OCI-M2 (cell line): ENCODE data around the gene PEX3.
"Not testable (repeated sequence)": the region's sequence is repeated elsewhere in the genome, so short reads cannot be mapped to it uniquely, and the experiment has no call there.

Source experiments
- DNase-seq: peaks from one replicate; lab custom pipeline; 2025; ENCODE audit not compliant: unreplicated experiment; lab: John Stamatoyannopoulos, UW

Gene PEX3

DNA sequence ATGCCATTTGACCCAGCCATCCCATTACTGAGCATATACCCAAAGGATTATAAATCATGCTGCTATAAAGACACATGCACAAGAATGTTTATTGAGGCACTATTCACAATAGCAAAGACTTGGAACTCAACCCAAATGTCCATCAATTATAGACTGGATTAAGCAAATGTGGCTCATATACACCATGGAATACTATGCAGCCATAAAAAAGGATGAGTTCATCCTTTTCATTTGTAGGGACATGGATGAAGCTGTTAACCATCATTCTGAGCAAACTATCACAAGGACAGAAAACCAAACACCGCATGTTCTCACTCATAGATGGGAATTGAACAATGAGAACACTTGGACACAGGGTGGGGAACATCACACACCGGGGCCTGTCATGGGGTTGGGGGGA is 2.7 kb upstream of the PEX3 start:
- DNase-seq = not testable (repeated sequence)

- DNase-seq = no peak
Observed at GRCh38 chr6:143449082-143449713, 1.4 kb upstream of the PEX3 start.

DNA sequence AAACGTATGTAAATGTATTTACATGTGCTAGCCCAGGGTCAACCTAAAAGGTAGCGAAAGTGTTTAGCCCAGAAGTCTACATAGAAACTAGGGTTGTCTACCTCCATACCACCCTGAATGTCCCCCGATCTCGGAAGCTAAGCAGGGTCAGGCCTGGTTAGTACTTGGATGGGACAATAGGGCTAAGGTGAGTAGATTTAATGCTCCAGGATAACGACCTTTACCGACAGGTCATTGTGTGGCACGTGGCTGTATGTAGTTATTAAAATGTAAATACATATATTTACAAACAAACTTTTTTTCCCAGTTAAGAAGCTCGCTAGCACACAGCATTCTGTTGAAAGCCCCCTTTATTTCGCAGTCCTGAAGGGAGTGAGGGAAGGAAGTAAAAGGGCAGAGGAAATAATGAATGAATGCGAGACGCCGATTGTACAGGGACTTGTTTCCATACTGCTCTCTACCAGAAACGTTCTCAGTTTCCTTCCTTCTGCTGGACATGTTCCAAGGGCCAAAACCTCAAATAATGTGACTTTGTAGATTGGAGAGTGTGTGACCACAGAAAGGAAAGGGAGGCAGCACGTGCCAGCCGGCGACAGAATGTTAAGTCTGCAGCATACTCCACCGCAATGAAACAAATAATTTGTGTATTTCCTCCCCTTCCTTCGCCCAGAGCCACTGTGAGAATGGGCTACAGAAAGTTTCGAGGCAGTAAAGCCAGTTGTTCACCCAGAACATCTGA is 722 bp upstream of the PEX3 start:
- DNase-seq = peak; percentile 49

GRCh38 chr6:143451531-143451930 is 926 bp downstream of the PEX3 start:
- DNase-seq = no peak

GRCh38 chr6:143457563-143458359 is 7.2 kb downstream of the PEX3 start:
- no peak for DNase-seq

- no peak for DNase-seq
Observed at GRCh38 chr6:143465546-143465945, 14.9 kb downstream of the PEX3 start.

DNA sequence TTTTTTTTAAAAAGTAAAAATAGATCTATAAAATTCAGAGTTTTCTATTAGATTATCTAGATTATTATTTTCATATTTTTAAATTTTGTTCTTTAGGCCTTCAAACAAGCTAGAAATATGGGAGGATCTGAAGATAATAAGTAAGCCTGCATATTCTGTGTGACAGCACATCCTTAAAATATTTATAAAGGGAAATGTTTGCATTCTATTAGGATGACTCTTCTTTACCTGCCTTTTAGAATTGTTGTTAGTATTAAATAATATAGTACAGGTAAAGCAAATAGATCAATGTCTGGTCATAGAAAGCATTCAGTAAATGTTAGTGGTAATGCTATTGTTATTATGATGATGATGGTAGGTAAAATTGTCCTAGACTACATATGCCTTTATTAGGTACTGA is 17.4 kb downstream of the PEX3 start:
- DNase-seq = no peak

DNA sequence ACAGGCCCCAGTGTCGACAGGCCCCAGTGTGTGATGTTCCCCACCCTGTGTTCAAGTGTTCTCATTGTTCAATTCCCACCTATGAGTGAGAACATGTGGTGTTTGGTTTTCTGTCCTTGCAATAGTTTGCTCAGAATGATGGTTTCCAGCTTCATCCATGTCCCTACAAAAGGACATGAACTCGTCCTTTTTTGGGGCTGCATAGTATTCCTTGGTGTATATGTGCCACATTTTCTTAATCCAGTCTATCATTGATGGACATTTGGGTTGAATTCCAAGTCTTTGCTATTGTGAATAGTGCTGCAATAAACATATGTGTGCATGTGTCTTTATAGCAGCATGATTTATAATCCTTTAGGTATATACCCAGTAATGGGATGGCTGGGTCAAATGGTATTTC is 18.2 kb downstream of the PEX3 start:
- not testable (repeated sequence) for DNase-seq

DNA sequence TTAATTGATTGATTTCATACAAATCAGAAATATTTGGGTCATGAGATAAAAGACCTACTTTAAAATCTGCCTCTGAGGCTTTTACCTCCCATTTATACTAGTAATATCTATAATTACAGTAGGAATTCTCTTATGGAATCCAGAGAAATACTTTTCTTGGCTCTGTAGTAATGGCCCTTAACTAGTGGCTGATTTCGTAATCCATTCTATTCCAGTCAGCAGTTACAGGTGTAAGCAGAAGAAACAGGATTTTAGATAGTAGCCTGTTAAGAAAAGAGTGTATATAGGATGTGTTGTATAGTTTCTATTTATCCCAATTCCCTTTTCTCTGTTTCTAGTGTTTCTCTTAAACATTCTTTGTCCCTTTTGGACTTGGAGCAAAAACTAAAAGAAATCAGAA is 21.2 kb downstream of the PEX3 start:
- no peak for DNase-seq

- no peak for DNase-seq
Observed at GRCh38 chr6:143476545-143476944, 25.9 kb downstream of the PEX3 start.

DNA sequence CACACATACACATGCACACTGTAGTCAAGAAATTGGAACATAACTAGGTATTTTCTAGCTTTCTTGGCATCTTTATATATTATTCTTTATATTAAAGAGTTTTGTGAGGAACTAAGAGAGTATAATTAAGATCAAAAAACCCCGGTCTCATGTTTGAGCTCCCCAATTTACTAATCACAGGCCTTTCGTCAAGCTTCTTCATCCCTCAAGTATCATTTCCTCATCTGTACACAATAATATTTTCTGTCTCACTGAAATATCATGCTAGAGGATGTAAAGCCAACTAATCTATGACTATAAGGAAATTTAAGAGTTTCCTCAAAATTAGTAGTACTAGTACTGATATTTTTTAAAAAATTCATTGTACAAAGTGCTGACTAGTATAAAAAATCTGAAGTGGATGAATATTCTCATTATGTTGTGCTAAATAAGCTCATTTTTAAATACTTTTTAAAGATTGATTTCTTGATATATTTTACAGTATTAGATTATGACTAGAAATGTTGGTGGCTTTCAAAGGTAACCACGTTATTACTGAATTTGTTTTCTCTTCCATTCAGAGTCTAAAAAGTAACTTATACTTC is 28.0 kb downstream of the PEX3 start:
- no peak for DNase-seq

- DNase-seq = no peak
Observed at GRCh38 chr6:143482593-143482992, 32.0 kb downstream of the PEX3 start.

GRCh38 chr6:143485967-143486366 is 35.4 kb downstream of the PEX3 start:
- DNase-seq = no peak

GRCh38 chr6:143486752-143487151 is 36.1 kb downstream of the PEX3 start:
- no peak for DNase-seq

DNA sequence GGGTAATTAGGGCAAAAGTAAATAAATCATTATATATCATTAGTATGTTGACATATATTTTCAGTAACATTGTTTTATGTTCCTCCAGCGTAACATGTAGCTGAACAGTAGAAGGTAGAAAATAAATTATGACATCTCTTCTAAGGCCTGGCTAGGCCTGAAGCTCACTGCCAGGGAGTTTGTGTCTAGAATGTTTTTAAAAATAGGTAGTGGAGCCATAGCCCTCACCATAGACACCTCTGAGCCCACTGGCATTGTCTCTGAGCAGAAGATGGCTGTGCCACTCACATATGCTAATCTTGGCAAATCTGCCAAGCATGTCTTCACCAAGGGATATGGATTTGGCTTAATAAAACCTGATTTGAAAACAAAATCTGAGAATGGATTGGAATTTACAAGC is 39.6 kb downstream of the PEX3 start:
- DNase-seq = no peak

GRCh38 chr6:143490775-143491174 is 40.2 kb downstream of the PEX3 start:
- DNase-seq = no peak

DNA sequence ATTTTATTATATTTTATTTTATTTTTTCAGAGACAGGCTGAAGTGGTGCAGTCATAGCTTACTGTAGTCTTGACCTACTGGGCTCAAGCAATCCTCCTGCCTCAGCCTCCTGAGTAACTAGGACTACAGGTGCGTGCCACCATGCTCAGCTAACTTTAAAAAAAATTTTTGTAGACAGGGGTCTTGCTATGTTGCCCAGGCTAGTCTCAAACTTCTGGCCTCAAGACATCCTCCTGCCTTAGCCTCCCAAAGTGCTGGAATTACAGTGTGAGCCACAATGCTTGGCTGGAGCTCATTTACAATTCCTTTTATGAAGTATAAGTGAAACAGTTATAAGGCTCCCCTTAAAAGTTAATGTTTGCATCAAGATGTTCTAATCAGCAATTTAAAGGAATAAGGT is 46.4 kb downstream of the PEX3 start:
- DNase-seq = no peak

- DNase-seq = no peak
Observed at GRCh38 chr6:143498428-143498827, 47.8 kb downstream of the PEX3 start.

DNA sequence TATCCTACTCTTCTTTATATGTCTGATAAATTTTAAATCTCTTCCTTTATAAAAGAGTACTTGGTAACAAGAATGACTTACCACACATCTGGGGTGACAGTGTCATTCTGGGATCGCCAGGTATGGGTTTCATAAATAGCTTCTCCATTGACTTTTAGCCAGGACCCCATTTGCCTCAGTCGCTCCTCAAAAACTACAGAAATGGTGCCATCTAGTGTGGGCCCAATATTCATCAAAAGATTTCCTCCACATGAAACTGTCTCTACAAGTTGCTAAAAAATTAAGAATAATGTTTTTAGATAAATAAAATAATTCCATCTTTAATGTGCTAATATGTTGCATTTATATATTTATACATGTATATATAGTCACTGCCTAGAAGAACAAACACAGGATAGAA is 51.2 kb downstream of the PEX3 start:
- no peak for DNase-seq

DNA sequence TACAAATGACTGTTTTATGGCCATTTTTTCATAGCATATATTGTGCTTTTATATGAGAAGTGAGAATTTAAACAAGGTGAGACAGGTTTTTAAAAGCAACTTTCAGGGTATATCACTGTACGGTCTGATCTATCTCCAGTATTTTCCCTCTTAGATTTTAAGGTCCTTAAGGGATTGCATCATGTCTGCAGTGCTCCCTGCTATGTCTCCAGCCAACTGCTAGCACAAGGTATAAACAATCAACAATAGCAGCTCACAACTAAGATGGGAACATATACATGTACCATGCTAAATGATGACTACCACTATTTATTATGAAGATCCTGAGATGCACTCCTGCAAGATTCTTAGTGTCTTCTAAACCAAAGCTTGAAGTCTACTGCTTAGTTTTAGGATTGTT is 53.8 kb downstream of the PEX3 start:
- no peak for DNase-seq

DNA sequence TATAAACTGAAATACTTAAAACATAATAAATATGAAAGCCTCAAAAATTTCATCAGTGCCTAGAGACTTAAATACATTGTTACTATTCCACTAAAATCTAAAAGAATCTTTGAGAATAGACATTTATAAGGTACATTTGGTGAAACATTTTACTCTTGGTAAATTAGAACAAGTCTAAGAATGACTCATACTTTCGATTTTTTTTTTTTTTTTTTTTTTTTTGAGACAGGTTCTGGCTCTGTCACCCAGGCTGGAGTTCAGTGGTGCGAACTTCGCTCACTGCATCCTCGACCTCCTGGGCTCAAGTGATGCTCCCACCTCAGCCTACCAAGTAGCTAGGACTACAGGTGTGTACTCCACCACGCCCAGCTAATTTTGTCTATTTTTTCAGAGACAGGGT is 54.5 kb downstream of the PEX3 start:
- no peak for DNase-seq

DNA sequence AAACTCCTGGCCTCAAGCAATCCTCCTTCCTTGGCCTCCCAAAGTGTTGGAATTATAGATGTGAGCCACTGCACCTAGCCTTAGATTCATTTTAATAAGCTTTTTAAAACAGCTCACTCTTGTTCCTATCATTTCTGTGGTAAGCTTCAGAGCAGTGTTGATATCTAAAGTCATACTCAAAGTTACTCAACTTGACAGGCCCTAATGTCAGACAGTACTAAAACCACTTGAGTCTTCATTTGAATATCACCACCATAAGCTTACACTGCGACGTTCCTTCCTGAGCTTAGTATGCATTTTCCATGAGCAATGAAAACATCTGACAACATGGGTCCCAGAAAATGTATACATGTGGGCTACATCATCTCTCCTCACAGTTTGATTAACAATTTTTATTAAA is 54.9 kb downstream of the PEX3 start:
- no peak for DNase-seq
